ENCODE results near the gene TMEM259. TPM values are rescaled to one million over a fixed set of nuclear protein-coding genes. Genes with fewer than 3 reads are reported as not detected.
A peak's percentile ranks its signal among the peaks of the same experiment; 100 is the strongest.

Gene TMEM259
- total and polyA plus RNA-seq, 2 experiments from 2014 or later: 82.8 to 196 TPM

- TF ChIP-seq CTCF (conservative IDR thresholded peaks at IDR 0.05; ENCODE audit: low read depth in 2 of 2): no peak
- TF ChIP-seq ZNF462 (CRISPR knock-in tag; IDR thresholded peaks at IDR 0.05): no peak
- no peak for TF ChIP-seq POLR2AphosphoS5 (IDR thresholded peaks at IDR 0.05; ENCODE audit: low read depth)
- TF ChIP-seq EZH2 (IDR thresholded peaks at IDR 0.05; ENCODE audit: low read depth, unreplicated experiment): no peak
- TF ChIP-seq STAT1 (IDR thresholded peaks at IDR 0.05; ENCODE audit: unreplicated experiment): no peak
- no peak for TF ChIP-seq NANOG (IDR thresholded peaks at IDR 0.05; ENCODE audit: borderline replicate concordance)
Observed at GRCh38 chr19:1037621-1038064, 16.7 kb upstream of the TMEM259 start (continued).

- peaks cover 33% of the 10 kb centered on the region for H3K36me3 ChIP-seq (ENCODE audit: insufficient read depth)
- no peaks in the 10 kb centered on the region for H3K27me3 ChIP-seq (ENCODE audit: insufficient read depth)
- Mint-ChIP-seq H3K27ac (no peak overlapping the region), H3K27me3 (ENCODE audit: insufficient read depth, low read depth, poor library complexity) (peaks cover 42% of the 10 kb centered on the region), H3K36me3 (ENCODE audit: low read depth) (peaks cover 65% of the 10 kb centered on the region), H3K4me3 (no peak overlapping the region), H3K9me3 (peaks cover 2% of the 10 kb centered on the region; the same call in 2 of the 3 replicates), H3K4me1 (peaks cover 15% of the 10 kb centered on the region)
- H3K4me3 ChIP-seq: no peak overlapping the region
- H3F3A ChIP-seq (replicated peaks; ENCODE audit: low read depth): peaks cover 50% of the 10 kb centered on the region
- TF ChIP-seq CTCF (conservative IDR thresholded peaks at IDR 0.05; ENCODE audit: low read depth in 2 of 2): peak; percentile 36 to 61
- TF ChIP-seq ZNF331 (CRISPR knock-in tag; IDR thresholded peaks at IDR 0.05; ENCODE audit: low read depth): no peak
- TF ChIP-seq REST (IDR thresholded peaks at IDR 0.05; ENCODE audit: unreplicated experiment): no peak
- H3K4me1 ChIP-seq (ENCODE audit: insufficient read depth): peaks cover 10% of the 10 kb centered on the region
- no peaks in the 10 kb centered on the region for H3K9me2 ChIP-seq (ENCODE audit: insufficient read depth)
- peaks cover 13% of the 10 kb centered on the region; the same call in 1 of the 2 replicates for H3K79me2 ChIP-seq (replicated peaks; ENCODE audit: insufficient read depth)
- H3K4me2 ChIP-seq: no peak overlapping the region
- no peak overlapping the region for H2AFZ ChIP-seq
- peaks cover 15% of the 10 kb centered on the region; the same call in 1 of the 2 replicates for H4K20me1 ChIP-seq (replicated peaks; ENCODE audit: insufficient read depth)
- ATAC-seq: peak; percentile 3
- peak; percentile 71 for DNase-seq (ENCODE audit: low spot score)
- H3K27ac ChIP-seq (ENCODE audit: low read depth): no peak overlapping the region
Observed at GRCh38 chr19:1035998-1036621, 15.2 kb upstream of the TMEM259 start.

Measured in GM23338 (cell line).